ENCODE measurements around the gene GSN. TPM values are rescaled to one million over a fixed set of nuclear protein-coding genes. Genes with fewer than 3 reads are reported as not detected.

GSN gene
- total RNA-seq, 2 donors from 2014 or later, result 57.0 to 77.2 TPM

- H3K4me1 ChIP-seq (ENCODE audit: control insufficient read depth, insufficient read depth, low read length), result no peaks in the 10 kb centered on the region
- Mint-ChIP-seq H3K36me3 (ENCODE audit: low read depth) (no peaks in the 10 kb centered on the region), H3K4me3 (no peak overlapping the region), H3K4me1 (peaks cover 9% of the 10 kb centered on the region), H3K27me3 (ENCODE audit: insufficient read depth) (peaks cover 8% of the 10 kb centered on the region), H3K27ac (no peak overlapping the region), H3K9me3 (no peaks in the 10 kb centered on the region)
- H3K36me3 ChIP-seq (ENCODE audit: control insufficient read depth, insufficient read depth, low read length), result no peaks in the 10 kb centered on the region
- H3K4me3 ChIP-seq (ENCODE audit: low read length), result no peak overlapping the region
- H3K9me3 ChIP-seq (ENCODE audit: control insufficient read depth, low read length), result no peaks in the 10 kb centered on the region
- H3K27ac ChIP-seq (ENCODE audit: low read depth, low read length), result no peak overlapping the region
- WGBS, 2 experiments (ENCODE audit: insufficient coverage in 1 of 2, insufficient read length in 1 of 2), result 71 to 78% methylated on average over 5 of the region's 5 CpGs
- H3K27me3 ChIP-seq (ENCODE audit: control insufficient read depth, insufficient read depth, low read length, poor library complexity, severe bottlenecking), result no peaks in the 10 kb centered on the region
- no peak for DNase-seq
- H3K9ac ChIP-seq (ENCODE audit: extremely low read depth, low read length, poor library complexity, severe bottlenecking), result no peak overlapping the region
- TF ChIP-seq, protein P1, sequence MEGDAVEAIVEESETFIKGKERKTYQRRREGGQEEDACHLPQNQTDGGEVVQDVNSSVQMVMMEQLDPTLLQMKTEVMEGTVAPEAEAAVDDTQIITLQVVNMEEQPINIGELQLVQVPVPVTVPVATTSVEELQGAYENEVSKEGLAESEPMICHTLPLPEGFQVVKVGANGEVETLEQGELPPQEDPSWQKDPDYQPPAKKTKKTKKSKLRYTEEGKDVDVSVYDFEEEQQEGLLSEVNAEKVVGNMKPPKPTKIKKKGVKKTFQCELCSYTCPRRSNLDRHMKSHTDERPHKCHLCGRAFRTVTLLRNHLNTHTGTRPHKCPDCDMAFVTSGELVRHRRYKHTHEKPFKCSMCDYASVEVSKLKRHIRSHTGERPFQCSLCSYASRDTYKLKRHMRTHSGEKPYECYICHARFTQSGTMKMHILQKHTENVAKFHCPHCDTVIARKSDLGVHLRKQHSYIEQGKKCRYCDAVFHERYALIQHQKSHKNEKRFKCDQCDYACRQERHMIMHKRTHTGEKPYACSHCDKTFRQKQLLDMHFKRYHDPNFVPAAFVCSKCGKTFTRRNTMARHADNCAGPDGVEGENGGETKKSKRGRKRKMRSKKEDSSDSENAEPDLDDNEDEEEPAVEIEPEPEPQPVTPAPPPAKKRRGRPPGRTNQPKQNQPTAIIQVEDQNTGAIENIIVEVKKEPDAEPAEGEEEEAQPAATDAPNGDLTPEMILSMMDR (conservative IDR thresholded peaks at IDR 0.05), result no peak
These were observed 42.7 kb upstream of the GSN start for GRCh38 chr9:121225240-121225639.

GRCh38 chr9:121226175-121226574 lies 41.8 kb upstream of the GSN start:
- TF ChIP-seq, protein P1 (conservative IDR thresholded peaks at IDR 0.05), result no peak
- H3K27ac Mint-ChIP-seq, result no peak overlapping the region
- peaks cover 8% of the 10 kb centered on the region for H3K27me3 Mint-ChIP-seq (ENCODE audit: insufficient read depth)
- H3K4me3 ChIP-seq (ENCODE audit: low read length), result no peak overlapping the region
- H3K4me1 Mint-ChIP-seq, result no peaks in the 10 kb centered on the region
- H3K9me3 ChIP-seq (ENCODE audit: control insufficient read depth, low read length), result no peaks in the 10 kb centered on the region
- H3K27me3 ChIP-seq (ENCODE audit: control insufficient read depth, insufficient read depth, low read length, poor library complexity, severe bottlenecking), result no peaks in the 10 kb centered on the region
- 90 to 100% methylated on average over 1 to 2 of the region's 2 CpGs for WGBS, 2 experiments (ENCODE audit: insufficient coverage in 1 of 2, insufficient read length in 1 of 2)
- no peak overlapping the region for H3K4me3 Mint-ChIP-seq
- no peak overlapping the region for H3K27ac ChIP-seq (ENCODE audit: low read depth, low read length)
- no peak for DNase-seq
- H3K9me3 Mint-ChIP-seq, result no peaks in the 10 kb centered on the region
- no peaks in the 10 kb centered on the region for H3K4me1 ChIP-seq (ENCODE audit: control insufficient read depth, insufficient read depth, low read length)
- H3K36me3 ChIP-seq (ENCODE audit: control insufficient read depth, insufficient read depth, low read length), result no peaks in the 10 kb centered on the region
- no peak overlapping the region for H3K9ac ChIP-seq (ENCODE audit: extremely low read depth, low read length, poor library complexity, severe bottlenecking)
- H3K36me3 Mint-ChIP-seq (ENCODE audit: low read depth), result no peaks in the 10 kb centered on the region

DNA sequence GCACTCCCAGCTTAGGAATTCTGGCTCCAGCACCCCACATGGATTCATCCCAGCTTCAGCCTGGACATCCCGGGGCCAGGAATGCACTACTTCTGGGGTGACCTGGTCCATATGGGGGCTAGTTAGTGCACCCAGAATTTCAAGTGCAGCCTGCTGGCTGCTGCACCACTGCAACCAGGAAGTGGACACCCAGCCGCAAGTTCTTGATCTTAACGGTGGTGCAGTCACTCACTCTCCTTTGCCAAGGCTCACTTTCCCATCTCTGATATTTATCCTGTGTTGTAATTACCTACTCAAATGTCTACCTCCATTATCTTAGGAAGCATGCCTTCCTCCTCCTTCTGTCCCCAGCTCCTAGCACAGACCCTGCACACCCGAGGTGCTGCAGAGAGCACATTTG lies 40.1 kb upstream of the GSN start:
- Mint-ChIP-seq H3K4me3 (no peak overlapping the region), H3K27ac (no peak overlapping the region), H3K36me3 (ENCODE audit: low read depth) (no peaks in the 10 kb centered on the region), H3K27me3 (ENCODE audit: insufficient read depth) (peaks cover 8% of the 10 kb centered on the region), H3K4me1 (no peaks in the 10 kb centered on the region), H3K9me3 (no peaks in the 10 kb centered on the region)
- H3K9me3 ChIP-seq (ENCODE audit: control insufficient read depth, low read length), result no peaks in the 10 kb centered on the region
- H3K4me3 ChIP-seq (ENCODE audit: low read length), result no peak overlapping the region
- no peaks in the 10 kb centered on the region for H3K4me1 ChIP-seq (ENCODE audit: control insufficient read depth, insufficient read depth, low read length)
- TF ChIP-seq, protein P1 (conservative IDR thresholded peaks at IDR 0.05), result no peak
- no peak overlapping the region for H3K27ac ChIP-seq (ENCODE audit: low read depth, low read length)
- no peak for DNase-seq
- H3K9ac ChIP-seq (ENCODE audit: extremely low read depth, low read length, poor library complexity, severe bottlenecking), result no peak overlapping the region
- no peaks in the 10 kb centered on the region for H3K27me3 ChIP-seq (ENCODE audit: control insufficient read depth, insufficient read depth, low read length, poor library complexity, severe bottlenecking)
- no peaks in the 10 kb centered on the region for H3K36me3 ChIP-seq (ENCODE audit: control insufficient read depth, insufficient read depth, low read length)
- WGBS, 2 experiments (ENCODE audit: insufficient coverage in 1 of 2, insufficient read length in 1 of 2), result 88 to 94% methylated on average over 3 to 4 of the region's 4 CpGs

All from endodermal cell (in vitro differentiated cells).